Activated T-cell treated with anti-CD3 and anti-CD28 coated beads for 24 hours (primary cell): ENCODE results near the gene SPIB.
"Not testable (repeated sequence)": the region's sequence is repeated elsewhere in the genome, so short reads cannot be mapped to it uniquely, and the experiment has no call there.

Source experiments
- DNase-seq: peaks from one replicate; pipeline ENCODE4 v3.0.0-alpha.2; 2020; ENCODE audit warnings: low read depth

Gene SPIB

DNA sequence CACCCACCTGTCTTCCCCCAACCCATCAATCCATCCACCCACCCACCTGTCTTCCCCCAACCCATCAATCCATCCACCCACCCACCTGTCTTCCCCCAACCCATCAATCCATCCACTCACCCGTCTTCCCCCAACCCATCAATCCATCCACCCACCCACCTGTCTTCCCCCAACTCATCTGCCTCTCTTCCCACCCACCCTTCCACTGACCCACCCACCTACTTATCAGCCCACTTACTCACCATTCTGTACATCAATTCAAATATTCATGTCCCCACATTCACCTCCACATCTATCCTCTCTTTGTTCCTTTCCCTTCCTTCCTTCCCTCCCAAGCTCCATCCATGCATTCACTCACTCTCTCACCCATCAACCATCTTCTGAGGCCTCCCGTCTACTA lies 20.4 kb downstream of the SPIB start:
- not testable (repeated sequence) for DNase-seq

DNA sequence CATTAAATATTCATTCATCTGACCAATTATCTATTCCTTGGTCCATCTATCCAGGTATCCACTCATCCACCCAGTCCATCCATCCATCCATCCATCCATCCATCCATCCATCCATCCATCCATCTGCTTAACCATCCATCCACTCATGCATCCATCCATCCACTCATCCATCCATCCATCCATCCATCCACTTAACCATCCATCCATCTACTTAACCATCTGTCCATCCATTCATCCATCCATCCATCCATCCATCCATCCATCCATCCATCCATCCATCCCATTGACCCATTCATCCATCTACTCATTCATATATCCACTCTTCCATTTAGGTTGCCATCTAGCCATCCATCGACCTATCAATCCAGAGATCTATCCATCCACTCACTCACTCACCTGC lies 25.3 kb downstream of the SPIB start:
- DNase-seq: no peak

DNA sequence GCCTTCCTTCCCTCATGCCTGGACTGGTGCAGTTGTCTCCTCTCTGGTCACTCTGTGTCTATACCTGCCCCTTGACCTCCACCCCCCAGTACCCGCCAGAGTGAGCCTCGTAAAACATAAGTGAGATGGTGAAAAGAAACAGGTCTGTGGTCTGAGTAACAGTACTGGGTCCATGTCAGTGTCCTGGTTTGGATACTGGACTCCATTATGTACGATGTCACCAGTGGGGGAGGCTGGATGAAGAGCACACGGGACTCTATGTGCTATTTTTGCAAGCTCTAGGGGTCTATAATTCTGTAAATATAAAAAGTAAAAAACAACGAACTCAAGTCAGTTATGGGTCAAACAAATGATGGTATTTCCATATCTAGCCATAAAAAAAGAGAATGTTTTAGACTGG lies 28.3 kb downstream of the SPIB start:
- no peak for DNase-seq

DNA sequence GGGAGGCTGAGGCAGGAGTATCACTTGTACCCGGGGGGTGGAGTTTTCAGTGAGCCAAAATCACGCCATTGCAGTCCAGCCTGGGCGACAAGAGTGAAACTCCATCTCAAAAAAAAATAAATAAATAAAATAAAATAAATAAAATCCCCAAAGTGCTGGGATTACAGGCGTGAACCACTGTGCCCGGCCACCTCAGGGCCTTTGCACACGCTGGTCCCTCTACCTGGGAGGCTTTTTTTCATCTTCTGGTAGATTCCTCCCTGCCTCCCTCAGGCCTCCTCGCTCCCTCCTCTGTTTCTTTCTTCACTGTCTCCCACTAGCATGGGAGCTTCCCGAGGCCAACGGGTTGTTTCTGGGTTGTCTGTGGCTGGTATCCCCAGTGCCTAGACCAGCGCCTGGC lies 29.0 kb downstream of the SPIB start:
- no peak for DNase-seq

DNA sequence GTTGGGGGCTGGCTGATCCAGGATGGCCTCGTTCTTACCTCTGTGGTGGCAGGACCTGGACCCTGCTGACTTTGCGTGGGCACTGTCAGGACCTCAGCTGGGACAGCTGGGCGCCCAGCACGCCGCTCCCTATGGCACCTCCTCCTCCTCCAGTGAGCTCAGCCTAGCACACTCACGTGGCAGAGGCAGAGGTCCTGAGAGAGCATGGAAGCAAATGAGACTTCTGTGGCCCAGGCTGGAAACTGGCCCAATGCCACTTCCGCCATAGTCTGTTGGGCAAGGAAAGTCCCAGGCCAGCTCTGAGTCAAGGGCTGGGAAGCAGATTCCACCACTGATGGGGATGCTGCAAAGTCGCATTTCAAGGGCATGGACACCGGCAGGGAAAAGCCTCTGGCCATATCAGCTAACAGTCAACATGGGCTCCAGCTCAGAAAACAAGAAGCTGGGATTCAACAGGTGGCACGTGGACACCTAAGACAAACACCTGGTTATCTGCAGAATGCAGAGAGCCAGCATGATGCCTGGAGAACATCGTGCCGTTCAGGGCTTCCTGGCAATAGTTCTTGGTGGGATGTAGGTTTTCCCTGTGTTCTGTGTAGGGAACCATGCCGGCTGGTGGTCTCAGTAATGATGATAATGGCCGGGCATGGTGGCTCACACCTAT lies 30.6 kb downstream of the SPIB start:
- DNase-seq: no peak

DNA sequence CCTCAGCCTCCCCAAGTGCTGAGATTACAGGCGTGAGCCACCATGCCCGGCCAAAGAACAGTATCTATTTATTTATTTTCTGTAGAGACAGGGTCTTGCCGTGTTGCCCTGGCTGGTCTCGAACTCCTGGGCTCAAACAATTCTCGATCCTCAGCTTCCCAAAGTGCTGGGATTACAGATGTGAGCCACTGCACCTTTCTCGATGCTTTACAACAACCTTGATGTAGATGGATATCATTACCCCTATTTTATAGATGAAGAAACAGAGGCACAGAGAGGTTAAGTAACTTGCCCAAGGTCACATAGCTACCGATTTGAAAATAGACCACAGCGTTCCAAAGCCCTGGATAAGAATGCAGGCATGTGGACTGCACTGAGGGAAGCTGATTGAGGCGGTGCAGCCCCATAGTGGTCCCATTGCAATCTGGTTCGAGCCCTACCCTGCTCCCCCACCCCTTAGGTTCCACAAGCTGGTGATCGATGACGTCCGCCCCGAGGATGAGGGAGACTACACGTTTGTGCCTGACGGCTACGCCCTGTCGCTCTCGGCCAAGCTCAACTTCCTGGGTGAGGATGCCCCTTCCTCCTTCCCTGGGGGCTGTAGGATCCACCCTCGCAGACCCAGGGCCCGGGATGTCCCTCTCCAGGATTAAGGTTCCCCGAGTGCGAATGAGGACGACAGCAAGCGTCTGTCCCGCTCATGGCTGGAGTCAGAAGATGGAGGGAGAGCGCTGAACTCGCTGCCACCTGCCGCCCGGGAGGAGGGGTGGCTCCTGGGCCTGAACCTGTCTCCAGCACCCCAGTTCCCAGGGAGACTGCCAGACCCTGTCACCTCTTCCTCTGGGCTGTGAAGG lies 31.9 kb downstream of the SPIB start:
- no peak for DNase-seq

DNA sequence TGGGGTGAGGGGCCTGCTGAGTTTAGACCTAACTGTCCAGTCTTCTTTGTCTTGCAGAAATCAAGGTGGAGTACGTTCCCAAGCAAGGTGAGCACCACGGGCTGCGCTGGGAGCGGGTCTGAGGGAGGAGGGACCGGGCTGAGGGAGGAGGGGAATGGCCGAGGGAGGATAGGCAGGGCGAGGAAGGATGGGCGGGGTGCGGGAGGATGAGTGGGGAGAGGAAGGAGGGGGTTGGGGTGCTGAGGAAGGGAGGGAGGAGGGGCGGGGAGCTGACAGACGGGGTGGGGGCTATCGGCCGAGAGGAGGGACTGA lies 32.4 kb downstream of the SPIB start:
- no peak for DNase-seq

DNA sequence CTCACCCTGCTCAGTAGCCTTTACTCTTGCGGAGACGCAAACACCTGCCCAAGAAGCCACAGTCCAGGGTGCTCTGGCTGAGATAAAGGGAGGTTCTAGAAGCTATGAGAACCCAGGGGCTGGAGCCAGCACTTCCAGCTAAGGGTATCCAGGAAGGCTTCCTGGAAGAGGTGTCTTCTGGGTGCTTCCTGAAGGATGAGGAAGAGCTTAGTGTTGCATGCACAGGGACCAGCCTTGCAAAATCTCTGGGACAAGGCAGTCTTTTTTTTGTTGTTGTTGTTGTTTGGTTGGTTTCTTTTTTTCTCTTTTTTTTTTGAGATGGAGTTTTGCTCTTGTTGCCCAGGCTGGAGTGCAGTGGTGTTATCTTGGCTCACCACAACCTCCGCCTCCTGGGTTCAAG lies 34.5 kb downstream of the SPIB start:
- no peak for DNase-seq

DNA sequence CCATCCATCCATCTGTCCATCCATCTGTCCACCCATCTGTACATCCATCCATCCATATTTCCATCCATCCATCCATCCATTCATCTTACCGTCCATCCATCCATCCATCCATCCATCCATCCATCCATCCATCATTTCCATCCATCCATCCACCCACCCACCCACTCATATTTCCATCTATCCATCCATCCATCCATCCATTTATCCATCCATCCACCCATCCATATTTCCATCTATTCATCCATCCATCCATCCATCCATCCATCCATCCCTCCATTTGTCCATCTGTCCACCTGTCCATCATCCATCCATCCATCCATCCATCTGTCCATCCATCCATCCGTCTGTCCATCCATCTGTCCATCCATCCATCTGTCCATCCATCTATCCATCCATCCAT lies 37.3 kb downstream of the SPIB start:
- DNase-seq: no peak

DNA sequence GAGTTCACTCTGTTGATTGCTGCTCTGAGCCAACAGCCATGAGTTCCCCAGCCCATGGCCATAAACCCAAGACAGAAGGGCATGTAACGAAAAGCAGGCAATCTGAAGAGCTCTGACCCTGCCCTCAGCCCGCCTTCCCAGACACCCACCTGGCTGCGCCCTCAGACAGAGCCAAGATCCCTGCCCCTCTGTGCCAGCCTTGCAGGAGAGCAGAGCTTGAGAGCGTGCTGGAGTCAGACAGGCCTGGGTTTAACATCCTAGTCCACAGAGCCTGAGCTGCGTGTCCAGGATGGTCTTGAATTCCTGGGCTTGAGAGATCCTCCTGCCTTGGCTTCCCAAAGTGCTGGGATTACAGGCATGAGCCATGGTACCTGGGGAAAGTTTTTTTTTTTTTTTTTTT lies 38.6 kb downstream of the SPIB start:
- DNase-seq: no peak

DNA sequence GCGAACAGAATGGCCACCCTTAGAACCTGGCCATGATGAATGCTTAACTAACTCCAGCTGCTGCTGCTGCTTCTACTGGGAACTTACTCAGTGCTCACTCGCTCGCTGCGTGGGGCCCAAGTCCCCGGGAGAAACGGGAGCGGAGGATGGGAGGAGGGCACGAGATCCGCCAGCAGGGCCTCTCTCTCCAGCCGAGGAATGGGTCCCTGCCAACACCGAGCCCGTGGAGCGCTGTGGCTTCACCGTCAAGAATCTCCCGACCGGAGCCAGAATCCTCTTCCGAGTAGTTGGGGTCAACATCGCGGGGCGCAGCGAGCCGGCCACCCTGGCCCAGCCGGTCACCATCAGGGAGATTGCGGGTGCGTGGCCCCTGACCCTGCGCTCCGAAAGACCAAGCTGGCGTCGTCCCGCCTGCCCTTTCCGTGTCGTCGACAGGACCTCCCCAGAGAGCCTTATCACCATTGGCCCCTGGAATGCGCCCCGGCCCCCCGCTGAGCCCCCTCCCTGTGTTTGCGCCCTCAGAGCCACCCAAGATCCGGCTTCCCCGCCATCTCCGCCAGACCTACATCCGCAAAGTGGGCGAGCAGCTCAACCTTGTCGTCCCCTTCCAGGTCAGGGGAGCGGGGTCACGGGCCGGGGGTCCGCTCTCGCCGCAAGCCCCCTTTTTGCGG lies 39.8 kb downstream of the SPIB start:
- no peak for DNase-seq

DNA sequence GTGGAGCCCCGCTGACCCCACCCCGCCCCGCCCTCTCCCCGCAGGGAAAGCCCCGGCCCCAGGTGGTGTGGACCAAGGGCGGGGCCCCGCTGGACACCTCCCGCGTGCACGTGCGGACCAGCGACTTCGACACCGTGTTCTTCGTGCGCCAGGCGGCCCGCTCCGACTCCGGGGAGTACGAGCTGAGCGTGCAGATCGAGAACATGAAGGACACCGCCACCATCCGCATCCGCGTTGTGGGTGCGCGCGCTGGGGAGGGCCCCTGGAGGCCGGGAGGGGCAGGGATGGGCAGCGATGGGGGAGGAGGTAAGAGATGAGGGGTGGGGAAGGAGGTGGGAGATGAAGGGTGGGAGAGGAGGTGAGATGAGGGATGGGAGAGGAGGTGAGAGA lies 40.3 kb downstream of the SPIB start:
- no peak for DNase-seq

DNA sequence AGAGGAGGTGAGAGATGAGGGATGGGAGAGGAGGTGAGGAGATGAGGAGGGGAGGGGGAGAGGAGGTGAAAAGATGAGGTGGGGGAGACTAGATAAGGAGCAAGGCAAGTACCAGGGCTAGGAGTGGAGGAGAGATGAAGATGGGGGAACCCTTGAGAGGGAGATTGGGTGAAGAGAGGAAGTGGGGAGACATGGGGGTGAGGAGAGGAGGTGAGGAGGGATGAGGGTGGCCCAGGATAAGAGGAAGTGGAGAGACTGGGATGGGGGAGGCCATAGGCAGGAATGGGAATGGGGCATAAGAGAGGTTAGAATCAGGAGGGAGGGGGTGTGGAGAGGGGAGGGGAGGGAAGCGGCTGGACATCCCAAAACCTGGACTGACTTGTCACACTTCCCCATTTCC lies 40.9 kb downstream of the SPIB start:
- DNase-seq: no peak

DNA sequence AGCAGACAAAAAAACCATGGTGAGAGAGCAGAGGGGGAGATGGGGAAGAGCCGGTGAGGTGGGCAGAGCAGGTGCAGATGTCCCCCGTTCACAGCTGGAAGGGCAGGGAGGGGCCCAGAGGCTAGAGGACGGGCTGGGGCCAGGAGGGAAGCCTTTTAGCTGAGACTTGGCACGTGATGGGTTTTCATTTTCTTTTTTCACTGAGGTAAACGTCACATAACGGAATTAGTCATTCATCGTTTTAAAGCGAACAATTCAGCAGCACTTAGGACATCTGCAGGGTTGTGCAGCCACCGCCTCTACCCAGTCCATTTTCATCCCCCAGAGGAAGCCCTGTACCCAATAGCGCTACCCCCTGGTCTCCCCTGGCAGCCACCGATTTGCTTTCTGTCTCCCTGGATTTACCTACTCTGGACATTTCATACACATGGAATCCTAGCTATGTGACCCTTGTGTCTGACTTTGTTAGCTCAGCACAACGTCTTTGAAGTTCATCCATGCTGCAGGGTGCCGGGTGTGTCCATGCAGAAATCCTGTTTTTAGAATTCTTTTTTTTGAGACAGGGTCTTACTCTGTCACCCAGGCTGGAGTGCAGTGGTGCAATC lies 41.5 kb downstream of the SPIB start:
- DNase-seq: no peak

DNA sequence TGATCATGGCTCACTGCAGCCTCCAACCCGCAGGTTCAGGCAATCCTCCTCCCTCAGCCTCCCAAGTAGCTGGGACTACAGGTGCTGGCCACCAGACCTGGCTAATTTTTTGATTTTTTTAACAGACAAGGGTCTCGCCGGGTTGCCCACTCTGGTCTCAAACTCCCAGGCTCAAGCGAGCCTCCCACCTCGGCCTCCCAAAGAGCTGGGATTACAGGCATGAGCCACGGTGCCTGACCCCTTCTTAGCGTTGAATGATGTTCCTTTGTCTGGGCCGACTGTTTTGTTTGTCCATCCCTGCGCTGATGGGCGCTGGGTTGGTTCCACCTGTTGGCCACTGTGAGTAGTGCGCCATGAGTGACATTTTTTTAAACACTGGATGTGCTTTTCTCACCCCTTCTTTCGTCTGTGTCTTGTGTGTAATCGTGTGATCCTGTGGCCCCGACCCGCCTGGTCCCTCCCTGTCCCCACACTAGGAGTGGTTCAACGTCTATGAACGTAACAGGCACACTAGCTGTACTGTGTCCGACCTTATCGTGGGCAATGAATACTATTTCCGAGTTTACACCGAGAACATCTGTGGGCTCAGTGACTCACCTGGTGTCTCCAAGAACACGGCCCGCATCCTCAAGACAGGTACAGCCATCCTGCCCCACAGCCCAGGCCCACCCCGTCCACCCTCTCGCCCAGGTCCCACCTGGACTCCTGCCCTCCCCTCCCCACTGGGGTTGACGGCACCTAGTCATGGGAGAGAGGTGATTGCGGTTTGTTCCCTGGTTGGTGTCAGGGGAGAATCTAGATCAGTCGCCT lies 42.5 kb downstream of the SPIB start:
- DNase-seq: peak; percentile 50

DNA sequence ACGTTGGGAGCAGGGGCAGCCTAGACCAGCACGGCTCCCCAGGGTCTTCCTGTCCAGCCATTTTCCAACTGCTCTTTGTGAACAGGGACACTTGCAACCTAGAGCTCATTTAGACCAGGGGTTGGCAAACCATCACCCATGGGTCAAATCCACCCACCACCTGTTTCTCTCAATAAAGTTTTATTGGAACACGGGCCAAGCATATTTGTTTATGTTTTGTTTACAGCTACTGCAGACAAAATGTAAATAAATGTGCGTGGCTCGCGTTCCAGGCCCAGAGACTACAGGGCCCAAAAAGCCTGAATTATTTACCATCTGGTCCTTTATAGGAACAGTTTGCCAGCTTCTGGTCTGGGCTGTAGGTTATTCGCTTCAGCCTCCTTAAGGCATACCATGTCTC lies 44.2 kb downstream of the SPIB start:
- no peak for DNase-seq

DNA sequence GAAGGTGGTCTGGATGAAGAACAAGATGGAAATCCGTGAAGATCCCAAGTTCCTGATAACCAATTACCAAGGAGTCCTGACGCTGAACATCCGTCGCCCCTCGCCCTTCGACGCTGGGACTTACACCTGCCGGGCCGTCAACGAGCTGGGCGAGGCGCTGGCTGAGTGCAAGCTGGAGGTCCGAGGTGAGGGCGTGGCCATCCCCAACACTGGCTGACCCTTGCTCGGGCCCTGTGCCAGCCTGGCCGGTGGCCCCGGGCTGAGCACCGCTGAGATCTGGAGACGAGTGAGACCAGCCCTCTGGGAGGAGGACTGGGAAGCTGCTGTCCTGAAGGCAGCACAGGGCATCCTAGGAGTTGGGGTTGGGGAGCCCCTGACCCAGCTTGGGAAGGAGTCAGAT lies 45.6 kb downstream of the SPIB start:
- no peak for DNase-seq

DNA sequence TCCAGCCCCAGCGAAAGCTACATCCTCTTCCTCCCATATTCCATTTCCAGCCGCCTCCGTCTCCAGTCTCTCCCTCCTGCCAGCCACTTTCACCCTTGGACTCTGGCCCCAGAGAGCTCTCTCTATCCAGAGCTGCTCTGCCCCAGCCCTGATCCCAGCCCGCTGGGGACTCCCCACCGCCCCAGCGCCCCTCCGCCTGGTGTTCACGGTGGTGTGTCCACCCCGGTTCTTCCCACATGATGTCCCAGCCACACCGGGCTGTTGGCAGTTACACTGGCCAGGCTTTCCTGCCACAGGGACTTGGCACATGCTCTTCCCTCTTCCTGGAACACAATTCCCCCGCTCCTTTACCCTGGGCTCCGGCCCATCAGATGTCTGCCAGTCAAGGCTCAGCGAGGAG lies 46.3 kb downstream of the SPIB start:
- DNase-seq: no peak

DNA sequence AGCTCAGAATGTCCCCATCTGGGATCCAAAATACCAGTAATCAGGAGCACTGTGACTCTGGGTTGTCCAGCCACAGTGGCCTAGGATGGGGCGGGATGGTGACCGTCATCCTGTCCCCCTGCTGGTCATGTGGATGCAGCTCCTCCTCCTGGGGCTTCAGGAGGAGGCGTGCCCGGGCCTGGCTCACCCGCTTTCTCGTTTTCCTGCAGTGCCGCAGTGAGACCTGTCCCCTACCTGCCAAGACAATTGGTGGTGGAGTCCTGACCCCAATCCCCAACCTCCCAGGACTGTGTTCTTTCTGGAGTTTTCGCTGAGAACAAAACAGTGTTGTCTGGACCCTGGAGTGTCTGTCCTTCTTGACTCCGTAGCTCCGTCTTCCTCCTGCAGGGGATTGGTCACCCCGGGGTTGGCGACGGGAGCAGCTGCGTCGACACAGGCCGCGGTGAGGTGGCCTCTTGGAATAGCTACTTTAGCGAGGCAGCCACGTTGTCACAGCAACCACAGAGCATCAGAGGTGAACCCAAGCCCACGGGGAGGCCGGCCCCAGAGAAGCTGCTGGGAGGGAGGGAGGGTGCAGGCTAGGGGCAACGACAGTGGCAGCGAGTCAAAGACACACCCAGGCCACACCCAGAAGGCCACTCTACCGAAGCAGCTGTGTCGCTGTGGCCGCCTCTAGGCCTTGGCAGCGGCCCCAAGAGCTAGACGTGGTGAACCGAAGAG lies 47.4 kb downstream of the SPIB start:
- no peak for DNase-seq

DNA sequence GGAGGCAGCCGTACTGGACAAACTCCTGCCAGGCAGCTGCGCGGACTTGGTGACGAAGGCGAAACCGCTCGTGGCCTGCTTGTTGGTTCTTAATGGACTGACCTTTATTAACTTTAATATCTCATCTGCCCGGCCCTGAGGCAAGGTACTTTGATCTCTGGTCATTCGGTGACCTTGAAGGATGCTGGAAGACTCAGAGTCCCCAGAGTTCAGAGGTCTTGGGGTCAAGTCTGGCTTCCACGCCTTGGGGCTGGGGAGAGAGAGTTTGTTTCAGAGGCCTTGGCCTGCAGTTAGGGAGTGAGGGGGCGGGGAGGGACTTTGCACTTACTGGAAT lies 47.9 kb downstream of the SPIB start:
- DNase-seq: no peak

DNA sequence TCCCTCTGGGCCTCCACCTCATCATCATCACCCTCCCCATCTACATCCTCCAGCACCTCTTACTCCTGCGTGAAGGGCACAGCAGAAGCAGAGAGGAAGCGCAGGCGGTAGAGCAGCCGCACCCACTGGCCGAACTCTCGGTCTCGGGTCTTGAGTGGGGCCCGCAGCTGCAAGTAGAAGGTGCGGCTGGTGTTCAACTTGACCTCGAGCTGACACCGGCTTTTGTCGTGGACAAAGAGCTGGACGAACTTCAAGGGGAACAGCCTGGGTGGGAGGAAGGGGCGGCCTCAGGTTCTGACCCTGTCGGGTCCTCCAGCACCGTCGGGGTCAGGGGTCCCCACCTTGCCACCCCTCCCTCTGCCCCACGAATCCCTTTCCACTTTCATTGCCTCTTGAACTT lies 48.8 kb downstream of the SPIB start:
- DNase-seq: no peak

DNA sequence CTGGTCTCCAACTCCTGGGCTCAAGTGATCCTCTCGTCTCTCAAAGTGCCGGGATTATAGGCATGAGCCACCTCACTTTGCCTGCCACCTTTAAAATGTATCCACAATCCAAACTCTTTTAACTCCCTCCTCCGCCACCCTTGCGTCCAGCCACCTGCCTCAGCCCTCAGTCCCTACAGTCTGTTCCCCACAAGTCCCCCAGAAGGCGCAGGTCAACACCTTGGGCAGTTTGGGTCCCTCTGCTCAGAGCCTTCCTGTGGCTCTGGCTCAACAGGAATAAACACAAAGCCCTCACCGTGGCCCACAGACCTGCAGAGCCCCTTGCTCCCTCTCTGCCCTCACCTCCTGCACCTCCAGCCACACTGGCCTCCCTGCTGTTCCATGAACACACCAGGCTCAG lies 50.1 kb downstream of the SPIB start:
- DNase-seq: no peak
